ENCODE measurements around the gene APH1A.
A peak's percentile ranks its signal among the peaks of the same experiment; 100 is the strongest.
"Not testable (repeated sequence)": the region's sequence is repeated elsewhere in the genome, so short reads cannot be mapped to it uniquely, and the experiment has no call there.

The APH1A gene

DNA sequence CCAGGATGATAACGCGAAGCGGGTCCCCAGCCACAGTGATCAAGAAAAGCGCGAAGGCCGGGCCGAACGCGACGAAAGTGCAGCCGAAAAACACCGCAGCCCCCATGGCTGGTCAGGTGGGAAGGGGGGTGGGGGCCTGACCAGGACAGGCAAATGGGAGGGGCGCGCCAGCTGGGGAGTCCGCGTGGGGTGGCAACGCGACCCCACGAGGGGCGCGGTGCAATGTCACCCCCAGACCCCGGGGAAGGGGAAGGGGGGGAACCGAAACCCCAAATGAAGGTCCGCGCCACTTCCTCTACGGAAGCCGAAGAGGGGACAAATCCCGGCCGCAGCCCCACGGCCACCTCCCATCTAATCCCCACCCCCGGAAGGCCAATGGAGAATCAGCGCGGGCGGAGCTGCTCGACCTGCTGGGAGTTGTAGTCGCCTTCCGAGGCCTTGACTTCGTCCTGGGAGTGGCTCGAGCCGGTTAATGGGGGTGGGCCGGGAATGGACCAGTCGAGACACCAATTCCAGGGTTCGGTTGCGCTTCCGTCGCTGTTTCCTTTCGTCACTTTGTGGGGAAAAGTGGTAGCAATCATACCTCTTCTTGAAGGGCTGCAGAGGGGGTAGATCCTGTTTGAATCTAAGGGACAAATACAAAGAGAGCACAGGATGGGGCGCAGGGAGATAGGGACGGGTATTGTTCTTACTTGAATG lies at the start of gene APH1A:
Gene APH1A (minus strand): TSS at position 312 of the 699 bp plus-strand sequence. CDS start 206 bp downstream, at position 106.
- peak; percentile 91 for DNase-seq

DNA sequence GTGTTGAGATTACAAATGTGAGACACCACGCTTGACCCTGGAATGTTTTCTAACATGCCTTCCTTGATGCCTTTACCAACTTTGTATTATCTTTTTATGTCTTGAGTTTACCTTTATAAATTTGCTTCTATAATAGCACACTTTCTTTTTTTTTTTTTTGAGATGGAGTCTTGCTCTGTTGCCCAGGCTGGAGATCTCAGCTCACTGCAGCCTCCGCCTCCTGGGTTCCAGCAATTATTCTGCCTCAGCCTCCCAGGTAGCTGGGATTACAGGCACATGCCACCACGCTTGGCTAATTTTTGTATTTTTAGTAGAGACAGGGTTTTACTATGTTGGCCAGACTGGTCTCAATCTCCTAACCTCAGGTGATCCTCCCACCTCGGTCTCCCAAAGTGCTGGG lies 45.9 kb upstream of the APH1A start:
- DNase-seq = not testable (repeated sequence)

DNA sequence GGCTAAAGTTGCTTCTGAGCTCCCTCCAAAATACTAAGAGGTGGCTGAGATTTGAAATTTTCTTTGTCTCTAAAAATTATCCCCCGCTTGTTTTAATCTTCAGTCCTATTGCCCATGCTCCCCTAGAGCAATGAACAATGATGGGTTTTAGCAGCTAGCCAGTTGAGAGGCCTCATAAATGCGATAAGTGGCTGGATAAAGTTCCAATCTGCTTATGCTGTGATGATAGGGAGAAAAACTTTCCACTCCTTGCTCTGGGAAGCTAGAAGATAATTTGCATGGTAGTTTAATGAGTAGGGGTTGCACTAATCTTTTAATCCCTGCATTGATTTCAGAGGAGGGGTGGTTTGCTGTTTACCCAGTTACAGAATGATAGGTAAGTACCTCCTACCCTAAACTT lies 42.9 kb upstream of the APH1A start:
- no peak for DNase-seq

DNA sequence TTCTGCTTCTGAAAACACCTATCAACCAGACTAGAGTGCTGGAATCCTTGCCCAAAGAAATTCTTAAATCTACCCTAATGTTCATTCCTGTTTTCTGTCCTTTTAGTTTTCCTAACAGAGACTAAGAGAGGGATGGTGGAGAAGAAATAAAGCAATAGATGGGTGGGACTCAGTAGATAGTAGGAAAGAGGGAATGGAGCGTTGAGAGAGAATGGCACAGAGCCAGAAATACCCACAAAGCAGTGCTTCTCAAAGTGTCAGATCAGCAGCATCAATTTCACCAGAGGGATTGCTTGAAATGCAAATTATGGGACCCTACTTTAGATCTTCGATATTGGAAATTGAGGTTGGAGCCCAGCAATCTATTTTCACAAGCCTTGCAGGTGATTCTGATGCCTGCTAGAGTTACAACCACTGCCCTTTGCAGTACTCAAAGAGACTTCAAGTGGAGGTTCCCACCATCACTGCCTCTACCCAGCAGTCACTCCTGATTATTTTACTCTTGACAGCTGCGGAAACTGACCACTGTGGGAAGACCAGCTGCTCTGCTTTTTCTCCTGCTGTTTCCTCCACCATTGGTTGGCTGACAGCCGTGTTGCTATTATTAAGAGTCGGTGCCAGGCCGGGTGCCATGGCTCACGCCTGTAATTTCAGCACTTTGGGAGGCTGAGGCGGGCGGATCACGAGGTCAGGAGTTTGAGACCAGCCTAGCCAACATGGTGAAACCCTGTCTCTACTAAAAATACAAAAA lies 41.1 kb upstream of the APH1A start:
- no peak for DNase-seq

DNA sequence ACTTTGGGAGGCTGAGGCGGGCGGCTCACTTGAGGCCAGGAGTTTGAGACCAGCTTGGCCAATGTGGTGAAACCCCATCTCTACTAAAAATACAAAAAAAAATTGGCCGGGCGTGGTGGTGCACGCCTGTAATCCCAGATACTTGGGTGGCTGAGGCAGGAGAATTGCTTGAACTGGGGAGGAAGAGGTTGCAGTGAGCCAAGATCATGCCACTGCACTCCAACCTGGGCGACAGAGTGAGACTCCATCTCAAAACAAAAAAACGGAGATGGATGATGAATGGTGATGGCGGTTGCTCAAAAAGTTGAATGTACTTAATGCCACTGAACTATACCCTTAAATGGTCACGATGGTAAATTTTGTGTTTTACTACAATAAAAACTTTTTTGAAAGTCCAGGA lies 39.8 kb upstream of the APH1A start:
- DNase-seq = not testable (repeated sequence)

DNA sequence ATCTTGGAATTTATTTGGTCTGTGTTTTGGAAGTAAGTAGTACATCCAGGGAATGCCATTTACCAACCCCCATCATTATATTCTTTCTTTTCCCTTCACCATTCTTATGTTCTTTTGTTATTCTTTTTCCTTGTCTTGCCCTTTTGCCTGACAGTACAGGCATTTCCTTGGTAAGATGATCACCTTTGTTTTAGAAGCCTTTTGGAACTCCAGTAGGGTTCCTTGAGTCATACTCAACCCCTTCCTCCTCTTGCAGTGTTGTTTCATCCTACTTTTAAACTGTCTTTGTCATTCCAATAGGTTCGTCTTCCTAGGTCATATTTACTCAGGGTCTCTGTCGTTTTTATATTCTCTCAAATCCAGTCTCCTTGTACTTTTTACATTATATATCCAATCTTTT lies 34.1 kb upstream of the APH1A start:
- no peak for DNase-seq

DNA sequence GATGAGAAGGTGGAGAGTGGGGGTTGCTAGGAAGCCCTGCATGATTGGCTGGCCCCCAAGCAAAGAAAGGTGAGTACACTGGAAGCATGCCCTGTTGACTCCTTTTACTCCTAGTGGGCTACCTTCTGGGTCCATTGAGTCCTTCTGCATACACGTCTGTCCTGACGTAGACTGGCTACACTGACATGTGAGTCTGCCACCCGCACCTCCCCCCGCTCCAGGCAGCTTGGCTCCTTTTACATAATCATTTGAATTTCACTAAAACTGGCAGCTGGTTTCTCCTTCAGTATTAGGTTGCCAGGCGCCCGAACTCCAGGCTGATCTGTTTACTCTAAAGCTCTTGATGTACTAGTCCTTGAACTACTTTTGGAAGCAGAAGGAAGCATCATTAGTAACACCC lies 33.5 kb upstream of the APH1A start:
- no peak for DNase-seq

DNA sequence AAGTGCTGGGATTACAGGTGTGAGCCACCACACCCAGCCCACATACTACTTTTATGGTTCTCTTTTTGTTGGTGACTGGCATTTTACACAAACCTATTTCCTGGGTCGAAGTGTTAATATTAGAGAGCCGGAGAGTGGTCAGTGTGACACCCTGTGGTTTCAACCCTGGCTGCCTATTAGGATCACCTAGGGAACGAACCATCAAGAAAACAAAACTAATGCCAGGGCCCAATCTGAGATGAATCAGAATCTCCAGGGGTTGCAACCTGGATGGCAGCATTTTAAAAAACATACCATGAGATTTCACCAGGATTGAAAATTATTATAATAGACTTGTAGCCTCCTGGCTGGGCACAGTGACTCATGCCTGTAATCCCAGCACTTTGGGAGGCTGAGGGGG lies 30.9 kb upstream of the APH1A start:
- DNase-seq = no peak

DNA sequence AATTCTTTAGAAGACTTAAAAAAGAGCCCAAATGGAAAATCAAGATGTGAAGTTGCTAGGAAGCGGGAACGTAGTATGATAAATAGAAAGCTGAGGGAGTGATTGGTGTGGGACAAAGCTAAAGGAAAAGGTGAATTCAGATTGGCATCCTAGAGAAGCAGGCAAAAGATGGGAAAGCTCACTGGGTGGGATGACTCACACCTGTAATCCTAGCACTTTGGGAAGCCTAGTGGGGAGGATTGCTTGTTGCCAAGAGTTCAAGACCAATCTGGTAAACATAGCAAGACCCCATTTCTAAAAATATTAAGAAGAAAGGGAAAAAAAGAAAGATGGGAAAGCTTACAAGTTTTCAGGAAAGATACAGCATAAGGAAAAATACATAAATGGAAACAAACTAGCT lies 26.7 kb upstream of the APH1A start:
- no peak for DNase-seq

DNA sequence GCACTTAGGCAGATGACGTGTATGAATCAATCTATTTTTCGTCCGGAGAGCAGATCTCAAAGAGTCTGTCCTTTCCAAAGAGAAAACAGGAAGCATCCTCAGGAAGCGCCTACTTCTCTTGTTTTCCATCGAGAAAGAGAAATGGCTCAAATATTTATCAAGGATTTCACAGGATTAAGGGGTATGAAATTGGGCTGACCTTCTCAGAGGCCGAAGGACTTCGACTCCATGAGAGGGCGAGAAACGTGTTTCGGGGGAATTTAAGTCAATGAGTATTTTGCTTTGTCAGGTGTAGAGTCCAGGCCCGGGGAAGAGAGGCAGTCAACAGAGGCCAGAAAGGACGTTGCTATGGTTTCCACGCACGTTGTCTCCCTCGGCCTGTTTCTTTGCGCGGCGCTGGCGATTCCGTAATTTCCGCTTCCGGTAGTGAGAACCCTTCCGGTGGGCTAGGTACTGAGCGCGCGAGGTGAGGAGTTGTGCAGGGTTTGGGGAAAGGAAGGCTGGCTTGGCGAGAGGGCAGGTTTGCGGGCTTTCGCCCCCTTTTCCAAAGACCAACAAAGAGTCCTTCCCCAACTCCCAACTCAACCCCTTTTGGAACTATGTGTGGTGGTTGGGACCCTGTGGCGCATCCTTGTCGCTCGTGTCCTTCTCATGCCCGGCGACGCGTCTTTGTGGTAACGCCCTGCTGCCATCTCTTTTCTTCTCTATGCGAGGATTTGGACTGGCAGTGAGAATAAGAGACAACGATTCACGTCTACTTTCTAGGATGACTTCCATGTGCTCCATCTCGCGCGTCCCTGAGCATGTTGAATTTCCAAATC lies 24.8 kb upstream of the APH1A start, which contains the start of gene MRPS21:
Gene MRPS21 (plus strand): TSS at position 429 of the 821 bp plus-strand sequence. CDS start 506 bp downstream, outside the sequence.
- DNase-seq = peak; percentile 80

DNA sequence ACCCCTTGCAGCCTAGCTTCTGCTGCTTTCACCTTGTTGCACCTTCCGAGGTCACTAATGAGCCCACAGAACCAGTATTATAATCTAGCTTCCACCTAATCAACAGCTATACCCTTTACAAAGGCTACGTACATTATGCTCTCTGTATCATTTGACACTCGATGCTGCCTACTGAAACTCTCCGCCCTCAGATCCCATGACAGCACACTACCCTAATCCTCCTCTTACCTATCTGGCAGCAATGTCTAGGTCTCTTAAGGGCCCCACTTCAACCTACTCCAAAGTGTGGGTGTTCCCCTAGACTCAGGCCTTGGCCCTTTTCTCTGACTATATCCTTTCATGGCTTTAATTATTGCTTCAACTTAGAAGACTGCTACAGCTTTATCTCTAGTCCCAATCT lies 20.0 kb upstream of the APH1A start:
- DNase-seq = no peak

DNA sequence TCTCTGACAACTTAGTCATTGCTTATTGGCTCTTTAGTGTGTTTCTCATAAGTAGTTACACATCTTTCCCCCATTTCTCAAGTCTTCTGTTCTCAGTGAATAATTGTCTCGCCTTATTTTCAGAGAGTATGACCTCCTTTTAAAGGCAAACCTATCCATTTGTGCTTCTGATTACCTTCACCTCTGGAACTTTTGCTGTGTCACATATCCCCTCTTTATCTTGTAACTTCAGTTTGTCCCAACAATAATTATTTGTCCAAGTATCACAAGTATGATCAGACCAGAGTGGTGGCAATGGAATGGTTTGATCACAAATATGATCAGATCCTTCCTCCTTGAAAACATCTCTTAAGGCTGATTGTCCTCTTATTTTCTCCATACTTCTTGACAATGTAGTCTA lies 19.6 kb upstream of the APH1A start:
- no peak for DNase-seq

DNA sequence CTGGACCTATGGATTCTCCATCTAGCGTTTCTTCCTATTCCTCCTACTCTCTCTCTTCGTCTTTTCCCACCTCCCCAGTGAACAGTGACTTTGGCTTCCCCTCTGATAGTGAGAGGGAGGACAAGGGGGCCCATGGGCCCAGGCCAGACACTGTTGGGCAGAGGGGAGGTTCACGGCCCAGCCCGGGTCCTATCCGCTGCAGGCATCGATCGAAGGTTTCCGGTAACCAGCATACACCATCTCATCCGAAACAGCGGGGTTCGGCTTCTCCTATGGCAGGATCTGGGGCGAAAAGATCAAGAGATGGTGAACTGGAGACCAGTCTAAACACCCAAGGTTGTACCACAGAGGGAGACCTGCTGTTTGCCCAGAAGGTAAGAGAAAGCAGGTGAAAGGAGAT lies 14.4 kb upstream of the APH1A start:
- no peak for DNase-seq

DNA sequence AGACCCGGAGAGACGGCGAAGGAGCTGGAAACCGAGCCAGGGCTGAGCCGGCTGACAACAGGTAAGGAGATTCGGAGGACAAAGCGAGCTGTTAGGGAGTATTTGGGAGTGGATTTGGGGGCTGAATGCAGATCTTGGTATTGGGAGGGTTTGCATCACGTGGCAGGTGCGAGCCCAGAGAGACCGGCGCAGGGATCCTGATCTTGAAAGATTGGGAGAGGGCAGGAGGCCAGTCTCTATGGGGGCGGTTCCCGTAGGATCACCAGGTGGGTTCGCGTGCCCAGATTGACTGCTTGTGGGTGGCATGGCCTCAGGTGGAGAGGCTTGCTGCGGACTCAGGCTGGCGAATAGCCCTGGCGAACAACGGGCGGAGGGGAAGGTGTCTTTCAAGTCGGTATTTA lies 13.7 kb upstream of the APH1A start:
- no peak for DNase-seq

DNA sequence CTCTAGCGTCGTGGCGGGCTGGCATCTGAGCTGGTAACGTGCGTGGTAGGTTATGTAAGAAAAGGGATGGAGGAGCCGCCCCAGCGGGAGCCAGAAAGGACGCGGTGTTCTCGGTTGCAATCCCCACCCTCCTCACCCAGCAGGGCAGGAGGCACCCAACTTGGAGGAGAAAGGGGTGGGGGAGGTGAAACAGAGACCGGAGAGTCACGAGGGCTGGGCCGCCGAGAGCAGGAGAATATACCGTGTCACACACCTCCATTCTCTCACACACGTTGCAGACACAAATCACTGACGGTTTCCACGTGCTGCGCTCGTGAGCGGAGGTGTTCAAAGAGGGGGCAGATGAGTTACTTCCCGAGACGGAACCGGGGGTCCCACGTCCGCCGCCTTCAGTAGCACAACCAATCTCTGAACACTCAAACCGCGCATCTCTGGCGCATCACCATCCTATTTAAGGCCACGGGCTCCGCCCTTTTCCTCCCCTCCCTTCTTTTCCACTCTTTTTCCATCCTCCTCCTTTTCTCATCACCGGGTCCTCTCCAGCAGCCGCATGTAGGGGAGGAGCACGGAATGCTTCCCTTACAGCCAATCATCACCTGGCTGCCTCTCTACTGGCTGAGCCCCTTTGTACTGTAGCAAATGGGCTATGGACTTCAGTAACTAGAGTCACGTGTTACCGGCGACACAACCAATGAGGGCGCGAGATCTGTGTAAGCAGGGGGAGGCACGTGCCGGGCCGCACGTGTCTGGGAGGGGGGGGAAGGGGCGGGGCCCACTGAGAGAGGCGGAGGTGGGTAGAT lies 13.1 kb upstream of the APH1A start, which contains the start of gene CIART:
Gene CIART (plus strand): TSS at position 797 of the 800 bp plus-strand sequence. CDS start 714 bp downstream, outside the sequence.
- peak; percentile 68 for DNase-seq

DNA sequence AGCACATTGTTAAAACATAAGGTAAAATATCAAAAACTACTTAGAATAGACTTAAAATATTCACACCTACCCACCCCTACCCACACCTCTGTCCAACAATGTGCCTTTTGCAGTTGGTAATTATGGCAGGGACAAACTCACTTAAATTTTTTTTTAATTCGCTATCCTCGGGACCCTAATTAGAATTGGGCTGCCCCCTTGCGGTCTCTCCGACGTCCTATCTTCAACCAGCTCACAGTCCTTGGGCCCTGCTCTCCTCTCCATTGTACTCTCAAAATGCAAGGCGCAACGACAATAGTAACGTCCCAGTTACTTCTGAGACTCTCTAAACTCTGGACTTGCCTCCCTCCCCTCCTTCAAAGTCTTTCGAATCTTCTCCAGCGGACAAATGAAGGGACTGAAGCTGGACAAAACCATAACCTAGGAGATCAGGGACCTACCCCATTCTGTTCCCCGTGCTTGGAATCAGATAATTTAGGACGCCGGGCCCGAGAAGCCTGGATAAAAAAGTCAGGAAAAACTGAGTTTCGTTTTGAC lies 12.5 kb upstream of the APH1A start:
- peak; percentile 58 for DNase-seq

DNA sequence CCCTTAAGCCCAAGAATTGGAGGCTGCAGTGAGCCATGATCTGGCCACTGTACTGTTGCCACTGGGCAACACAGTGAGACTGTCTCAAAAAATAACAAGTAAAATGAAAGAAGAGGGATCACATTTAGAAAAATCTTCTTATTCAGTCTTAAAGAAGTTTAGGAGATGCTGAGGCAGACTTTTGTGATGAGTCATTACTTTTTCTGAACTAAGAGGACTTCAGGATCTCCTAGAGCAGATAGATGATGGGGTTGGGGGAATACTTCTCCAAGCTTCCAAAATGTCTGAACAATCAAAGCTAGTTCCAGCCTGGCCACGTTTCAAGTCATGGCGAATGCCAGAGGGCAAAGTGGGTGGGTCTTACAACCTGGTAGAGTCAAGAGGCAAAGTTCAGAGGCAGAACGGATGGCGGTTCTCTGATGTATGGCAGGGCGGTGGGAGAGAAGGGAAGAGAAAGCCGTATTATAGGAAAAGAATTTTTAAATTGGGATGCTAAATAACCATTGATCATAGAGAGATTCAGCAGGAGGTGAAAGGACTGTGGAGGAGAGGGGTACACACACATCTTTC lies 11.4 kb upstream of the APH1A start:
- DNase-seq = no peak

DNA sequence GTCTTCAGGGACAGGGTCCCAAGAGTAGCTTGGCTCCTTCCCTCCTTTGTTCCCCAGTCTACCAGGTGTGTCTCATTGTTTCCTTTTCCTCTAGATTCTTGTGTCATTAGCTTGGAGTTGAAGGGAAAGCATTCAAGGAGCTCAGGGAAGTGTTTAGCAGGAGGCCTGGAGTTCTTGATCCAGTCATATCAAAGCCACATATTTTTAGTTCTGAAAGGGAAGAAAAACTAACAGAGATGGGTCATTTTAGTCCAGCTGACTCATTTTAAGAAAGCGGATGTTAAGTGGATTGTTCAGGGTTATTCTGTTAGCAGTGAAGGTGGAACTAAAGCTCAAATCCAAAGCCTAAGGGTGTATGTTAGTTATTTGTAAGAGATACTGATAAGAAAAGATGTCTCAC lies 4.5 kb upstream of the APH1A start:
- DNase-seq = no peak

DNA sequence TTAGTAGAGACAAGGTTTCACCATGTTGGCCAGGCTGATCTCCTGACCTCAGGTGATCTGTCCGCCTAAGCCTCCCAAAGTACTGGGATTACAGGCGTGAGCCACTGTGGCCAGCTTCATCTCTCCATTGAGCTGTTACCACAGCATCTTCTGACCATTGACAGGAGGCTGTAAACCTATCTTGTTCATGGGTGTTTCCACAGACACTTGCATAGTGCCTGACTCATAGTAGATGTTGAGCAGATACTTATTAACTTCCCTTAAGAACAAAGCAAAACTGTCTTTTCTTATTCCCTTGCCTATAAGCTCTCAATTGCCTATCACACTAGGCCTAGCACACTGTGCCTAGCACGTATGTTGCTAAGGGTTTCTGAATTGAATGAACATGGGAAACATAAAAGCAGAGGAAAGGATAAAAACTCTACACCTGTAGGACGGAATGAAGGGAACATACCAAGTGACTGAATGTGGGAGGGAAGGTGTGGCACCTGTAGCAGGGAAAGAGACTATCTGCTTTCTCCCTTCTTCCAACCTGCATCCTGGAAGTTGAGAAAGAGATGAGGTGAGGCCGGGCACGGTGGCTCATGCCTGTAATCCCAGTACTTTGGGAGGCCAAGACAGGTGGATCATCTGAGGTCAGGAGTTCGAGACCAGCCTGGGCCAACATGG lies 2.6 kb upstream of the APH1A start:
- DNase-seq = no peak

DNA sequence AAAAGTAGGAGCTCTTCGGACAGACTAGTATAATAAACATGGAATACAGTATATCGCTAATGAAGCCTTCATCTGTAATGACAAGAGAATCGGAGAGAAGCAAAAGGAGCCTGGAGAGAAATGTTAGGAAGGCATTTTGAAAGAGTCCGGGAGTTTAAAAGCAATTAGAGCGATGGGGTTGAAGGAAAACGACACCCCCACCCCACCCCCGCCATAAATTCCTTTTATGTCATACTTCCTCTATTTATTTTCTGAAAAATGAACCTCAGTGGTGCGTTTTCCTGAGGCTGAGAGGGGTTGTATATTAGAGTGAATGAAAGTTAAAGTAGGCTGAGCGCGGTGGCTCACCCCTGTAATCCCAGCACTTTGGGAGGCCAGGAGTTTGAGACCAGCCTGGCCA lies 635 bp upstream of the APH1A start:
- no peak for DNase-seq

DNA sequence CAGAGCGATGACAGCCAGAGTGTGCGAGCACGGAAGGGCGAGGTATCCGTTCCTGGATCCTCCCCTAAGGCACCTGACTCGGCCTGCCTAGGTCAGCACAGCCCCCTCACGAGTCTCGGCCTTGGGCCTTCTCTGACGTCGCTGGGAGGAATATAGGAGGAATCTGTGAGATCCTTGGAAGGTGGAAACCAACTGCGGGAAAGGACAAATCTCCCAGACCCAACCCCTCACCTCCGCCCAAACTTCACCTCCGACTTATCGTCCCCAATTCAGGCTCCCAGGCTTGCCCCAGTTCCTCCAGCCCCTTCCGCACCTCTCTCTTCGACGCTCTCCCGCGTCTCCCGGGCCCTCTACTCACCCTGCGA lies 494 bp downstream of the APH1A start:
- DNase-seq = peak; percentile 29
